HepG2 (cell line): ENCODE results near the gene AHSA1. TPM values are rescaled to one million over a fixed set of nuclear protein-coding genes. Genes with fewer than 3 reads are reported as not detected.
A peak's percentile ranks its signal among the peaks of the same experiment; 100 is the strongest.

Experiments
- FLYWCH1 ChIP-seq: sonication (generic); formaldehyde crosslinking; IDR thresholded peaks from 2 replicates; pipeline ENCODE4 v1.8.1; 2023; ENCODE audit warnings: mild to moderate bottlenecking, missing genetic modification reagents
- GFI1 ChIP-seq: sonication (generic); formaldehyde crosslinking; IDR thresholded peaks from 2 replicates; pipeline ENCODE4 v1.5.0; 2020; ENCODE audit warnings: missing genetic modification reagents, mild to moderate bottlenecking, borderline replicate concordance
- MBNL3 ChIP-seq: fragments of 250-450 bp; sonication (Bioruptor Pico); conservative IDR thresholded peaks from 2 replicates; pipeline ENCODE4 v1.8.0; 2022; ENCODE audit warnings: mild to moderate bottlenecking, inconsistent platforms
- MED13 ChIP-seq: sonication (generic); formaldehyde crosslinking; IDR thresholded peaks from 2 replicates; pipeline ENCODE4 v1.5.0; 2020; ENCODE audit warnings: missing genetic modification reagents
- ZFP1 ChIP-seq: IDR thresholded peaks from 2 replicates; pipeline ENCODE4 v1.6.1; 2016
- ZFP37 ChIP-seq: sonication (generic); formaldehyde crosslinking; IDR thresholded peaks from 2 replicates; pipeline ENCODE4 v1.4.0; 2020; ENCODE audit warnings: missing genetic modification reagents, borderline replicate concordance
- ZKSCAN8 ChIP-seq: IDR thresholded peaks from 2 replicates; pipeline ENCODE4 v1.6.1; 2016; ENCODE audit warnings: borderline replicate concordance, missing genetic modification reagents, missing compliant biosample characterization
- ZNF101 ChIP-seq: sonication (generic); formaldehyde crosslinking; IDR thresholded peaks from 2 replicates; pipeline ENCODE4 v1.4.0; 2020; ENCODE audit warnings: mild to moderate bottlenecking, low read depth, missing genetic modification reagents, borderline replicate concordance
- ZNF251 ChIP-seq: sonication (generic); formaldehyde crosslinking; IDR thresholded peaks from 2 replicates; pipeline ENCODE4 v1.9.0; 2021; ENCODE audit warnings: mild to moderate bottlenecking, missing genetic modification reagents
- ZNF264 ChIP-seq: sonication (generic); formaldehyde crosslinking; IDR thresholded peaks from 2 replicates; pipeline ENCODE4 v1.4.0; 2020; ENCODE audit warnings: missing genetic modification reagents
- ZNF552 ChIP-seq: sonication (generic); formaldehyde crosslinking; IDR thresholded peaks from 2 replicates; pipeline ENCODE4 v1.9.0; 2022; ENCODE audit warnings: missing genetic modification reagents, mild to moderate bottlenecking, borderline replicate concordance
- polyA plus RNA-seq, 8 experiments: library from polyadenylated mRNA; depleted of rRNA in 3 of 8; stranded (reverse) in 7 of 8; unstranded in 1 of 8; fragments of >200 nt; fragmentation: Illumina TruSeq in 4 of 8; extraction: Trizol in 4 of 8; gene quantifications; 2 replicates each; pipeline versions ENCODE4 v1.2.1 to v1.2.3, GENCODE V29; 2011 to 2016; ENCODE audit warnings: low read depth in 4 of 8, missing spikeins in 1 of 8, mixed read lengths in 1 of 8; ENCODE audit not compliant: insufficient read depth in 1 of 8
- total RNA-seq, 5 experiments: library from RNA; depleted of rRNA; stranded (reverse); fragments of >200 nt; fragmentation: Illumina TruSeq; extraction: Trizol; gene quantifications; 2 replicates each; pipeline ENCODE4 v1.2.3, GENCODE V29; 2016; ENCODE audit warnings: low read depth in 1 of 5
- TF ChIP-seq, protein P1 (sequence below): sonication (generic); formaldehyde crosslinking; IDR thresholded peaks from 2 replicates; pipeline ENCODE4 v1.9.0; 2022; ENCODE audit warnings: low read depth, missing genetic modification reagents
- TF ChIP-seq, protein P2 (sequence below): IDR thresholded peaks from 2 replicates; pipeline ENCODE4 v1.6.1; 2018; ENCODE audit warnings: missing genetic modification reagents, mild to moderate bottlenecking, missing compliant biosample characterization
- TF ChIP-seq, protein P3 (sequence below): sonication (generic); formaldehyde crosslinking; IDR thresholded peaks from one replicate; pipeline ENCODE4 v1.5.1; 2020; ENCODE audit warnings: mild to moderate bottlenecking, missing genetic modification reagents; ENCODE audit errors: not compliant biosample characterization

The AHSA1 gene
- total and polyA plus RNA-seq, 2 of the 13 experiments (the other 11 are each of a cell fraction or from before 2014, with no cell fraction given): 113 to 241 TPM

DNA sequence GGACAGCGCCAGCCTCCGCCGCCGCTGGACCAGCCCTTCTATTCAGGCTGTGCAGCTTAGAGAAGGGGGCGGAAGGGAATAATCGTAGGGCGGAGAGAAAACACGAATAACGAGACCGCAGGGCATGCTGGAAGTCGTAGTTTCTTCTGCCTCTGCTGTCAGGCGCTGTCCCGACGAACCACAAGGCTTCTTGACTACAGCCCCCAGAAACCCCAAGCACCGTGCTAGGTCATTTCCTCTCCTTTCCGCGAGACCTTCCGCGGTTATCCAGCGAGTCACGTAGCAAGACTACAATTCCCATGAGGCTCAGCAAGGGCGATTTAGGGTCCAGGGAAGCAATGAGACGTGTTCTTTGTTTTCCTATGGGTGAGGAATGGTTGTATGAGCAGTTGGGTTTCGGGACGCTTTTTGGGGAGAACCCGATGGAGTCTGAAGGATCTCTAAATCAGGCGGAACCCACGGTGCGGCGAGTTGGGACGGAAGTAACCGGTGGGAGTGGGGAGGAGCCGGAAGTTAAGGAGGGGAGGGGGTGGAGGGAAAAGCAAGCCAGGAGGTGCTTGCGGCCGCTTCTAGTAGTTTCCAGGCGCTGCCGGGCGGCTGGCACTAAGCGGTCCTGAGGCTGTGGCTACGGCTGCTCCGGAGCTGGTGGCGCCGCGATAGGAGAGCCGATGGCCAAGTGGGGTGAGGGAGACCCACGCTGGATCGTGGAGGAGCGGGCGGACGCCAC, at the start of gene AHSA1, which contains the start of gene VIPAS39 (continued):
- TF ChIP-seq, protein P1, sequence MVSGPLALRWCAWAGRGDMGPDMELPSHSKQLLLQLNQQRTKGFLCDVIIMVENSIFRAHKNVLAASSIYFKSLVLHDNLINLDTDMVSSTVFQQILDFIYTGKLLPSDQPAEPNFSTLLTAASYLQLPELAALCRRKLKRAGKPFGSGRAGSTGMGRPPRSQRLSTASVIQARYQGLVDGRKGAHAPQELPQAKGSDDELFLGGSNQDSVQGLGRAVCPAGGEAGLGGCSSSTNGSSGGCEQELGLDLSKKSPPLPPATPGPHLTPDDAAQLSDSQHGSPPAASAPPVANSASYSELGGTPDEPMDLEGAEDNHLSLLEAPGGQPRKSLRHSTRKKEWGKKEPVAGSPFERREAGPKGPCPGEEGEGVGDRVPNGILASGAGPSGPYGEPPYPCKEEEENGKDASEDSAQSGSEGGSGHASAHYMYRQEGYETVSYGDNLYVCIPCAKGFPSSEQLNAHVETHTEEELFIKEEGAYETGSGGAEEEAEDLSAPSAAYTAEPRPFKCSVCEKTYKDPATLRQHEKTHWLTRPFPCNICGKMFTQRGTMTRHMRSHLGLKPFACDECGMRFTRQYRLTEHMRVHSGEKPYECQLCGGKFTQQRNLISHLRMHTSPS (CRISPR knock-in tag): no peak
- TF ChIP-seq, protein P2, sequence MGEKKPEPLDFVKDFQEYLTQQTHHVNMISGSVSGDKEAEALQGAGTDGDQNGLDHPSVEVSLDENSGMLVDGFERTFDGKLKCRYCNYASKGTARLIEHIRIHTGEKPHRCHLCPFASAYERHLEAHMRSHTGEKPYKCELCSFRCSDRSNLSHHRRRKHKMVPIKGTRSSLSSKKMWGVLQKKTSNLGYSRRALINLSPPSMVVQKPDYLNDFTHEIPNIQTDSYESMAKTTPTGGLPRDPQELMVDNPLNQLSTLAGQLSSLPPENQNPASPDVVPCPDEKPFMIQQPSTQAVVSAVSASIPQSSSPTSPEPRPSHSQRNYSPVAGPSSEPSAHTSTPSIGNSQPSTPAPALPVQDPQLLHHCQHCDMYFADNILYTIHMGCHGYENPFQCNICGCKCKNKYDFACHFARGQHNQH (CRISPR knock-in tag): 0 out of 2 replicates have a peak, but pooled peaks have one; percentile 4
- no peak for TF ChIP-seq ZKSCAN8 (CRISPR knock-in tag)
- peak; percentile 72; the same call in 1 of the 2 replicates for TF ChIP-seq FLYWCH1 (CRISPR knock-in tag)
- no peak for TF ChIP-seq GFI1
- TF ChIP-seq ZNF264: no peak
- peak; percentile 52; the same call in 1 of the 2 replicates for TF ChIP-seq ZFP1 (CRISPR knock-in tag)
- TF ChIP-seq, protein P3, sequence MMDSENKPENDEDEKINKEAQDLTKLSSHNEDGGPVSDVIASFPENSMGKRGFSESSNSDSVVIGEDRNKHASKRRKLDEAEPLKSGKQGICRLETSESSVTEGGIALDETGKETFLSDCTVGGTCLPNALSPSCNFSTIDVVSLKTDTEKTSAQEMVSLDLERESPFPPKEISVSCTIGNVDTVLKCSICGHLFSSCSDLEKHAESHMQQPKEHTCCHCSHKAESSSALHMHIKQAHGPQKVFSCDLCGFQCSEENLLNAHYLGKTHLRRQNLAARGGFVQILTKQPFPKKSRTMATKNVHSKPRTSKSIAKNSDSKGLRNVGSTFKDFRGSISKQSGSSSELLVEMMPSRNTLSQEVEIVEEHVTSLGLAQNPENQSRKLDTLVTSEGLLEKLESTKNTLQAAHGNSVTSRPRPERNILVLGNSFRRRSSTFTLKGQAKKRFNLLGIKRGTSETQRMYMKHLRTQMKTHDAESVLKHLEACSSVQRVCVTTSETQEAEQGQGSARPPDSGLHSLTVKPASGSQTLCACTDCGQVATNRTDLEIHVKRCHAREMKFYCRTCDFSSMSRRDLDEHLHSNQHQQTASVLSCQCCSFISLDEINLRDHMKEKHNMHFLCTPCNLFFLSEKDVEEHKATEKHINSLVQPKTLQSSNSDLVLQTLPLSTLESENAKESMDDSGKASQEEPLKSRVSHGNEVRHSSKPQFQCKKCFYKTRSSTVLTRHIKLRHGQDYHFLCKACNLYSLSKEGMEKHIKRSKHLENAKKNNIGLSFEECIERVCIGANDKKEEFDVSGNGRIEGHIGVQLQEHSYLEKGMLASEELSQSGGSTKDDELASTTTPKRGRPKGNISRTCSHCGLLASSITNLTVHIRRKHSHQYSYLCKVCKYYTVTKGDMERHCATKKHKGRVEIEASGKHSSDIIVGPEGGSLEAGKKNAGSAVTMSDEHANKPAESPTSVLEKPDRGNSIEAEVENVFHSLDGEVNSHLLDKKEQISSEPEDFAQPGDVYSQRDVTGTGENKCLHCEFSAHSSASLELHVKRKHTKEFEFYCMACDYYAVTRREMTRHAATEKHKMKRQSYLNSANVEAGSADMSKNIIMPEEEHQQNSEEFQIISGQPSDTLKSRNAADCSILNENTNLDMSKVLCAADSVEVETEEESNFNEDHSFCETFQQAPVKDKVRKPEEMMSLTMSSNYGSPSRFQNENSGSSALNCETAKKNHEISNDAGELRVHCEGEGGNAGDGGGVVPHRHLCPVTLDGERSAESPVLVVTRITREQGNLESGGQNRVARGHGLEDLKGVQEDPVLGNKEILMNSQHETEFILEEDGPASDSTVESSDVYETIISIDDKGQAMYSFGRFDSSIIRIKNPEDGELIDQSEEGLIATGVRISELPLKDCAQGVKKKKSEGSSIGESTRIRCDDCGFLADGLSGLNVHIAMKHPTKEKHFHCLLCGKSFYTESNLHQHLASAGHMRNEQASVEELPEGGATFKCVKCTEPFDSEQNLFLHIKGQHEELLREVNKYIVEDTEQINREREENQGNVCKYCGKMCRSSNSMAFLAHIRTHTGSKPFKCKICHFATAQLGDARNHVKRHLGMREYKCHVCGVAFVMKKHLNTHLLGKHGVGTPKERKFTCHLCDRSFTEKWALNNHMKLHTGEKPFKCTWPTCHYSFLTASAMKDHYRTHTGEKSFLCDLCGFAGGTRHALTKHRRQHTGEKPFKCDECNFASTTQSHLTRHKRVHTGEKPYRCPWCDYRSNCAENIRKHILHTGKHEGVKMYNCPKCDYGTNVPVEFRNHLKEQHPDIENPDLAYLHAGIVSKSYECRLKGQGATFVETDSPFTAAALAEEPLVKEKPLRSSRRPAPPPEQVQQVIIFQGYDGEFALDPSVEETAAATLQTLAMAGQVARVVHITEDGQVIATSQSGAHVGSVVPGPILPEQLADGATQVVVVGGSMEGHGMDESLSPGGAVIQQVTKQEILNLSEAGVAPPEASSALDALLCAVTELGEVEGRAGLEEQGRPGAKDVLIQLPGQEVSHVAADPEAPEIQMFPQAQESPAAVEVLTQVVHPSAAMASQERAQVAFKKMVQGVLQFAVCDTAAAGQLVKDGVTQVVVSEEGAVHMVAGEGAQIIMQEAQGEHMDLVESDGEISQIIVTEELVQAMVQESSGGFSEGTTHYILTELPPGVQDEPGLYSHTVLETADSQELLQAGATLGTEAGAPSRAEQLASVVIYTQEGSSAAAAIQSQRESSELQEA (CRISPR knock-in tag): peak; percentile 41
- TF ChIP-seq ZNF101 (CRISPR knock-in tag): no peak
- no peak; the same call in 1 of the 2 replicates for TF ChIP-seq MED13 (CRISPR knock-in tag)
- no peak for TF ChIP-seq MBNL3
- TF ChIP-seq ZNF251: no peak
- TF ChIP-seq ZFP37 (CRISPR knock-in tag): no peak
- TF ChIP-seq ZNF552 (CRISPR knock-in tag): no peak
